Neural progenitor cell (in vitro differentiated cells): ENCODE measurements around the gene OR2A42.
"Not testable (repeated sequence)": the region's sequence is repeated elsewhere in the genome, so short reads cannot be mapped to it uniquely, and the experiment has no call there.

Experiments
- CTCF ChIP-seq: fragments of 200-600 bp; sonication (generic); IDR thresholded peaks from 2 replicates; pipeline ENCODE4 v1.5.1; 2017; ENCODE audit warnings: antibody characterized with exemption, mild to moderate bottlenecking
- EZH2 ChIP-seq: fragments of 200-600 bp; sonication (generic); IDR thresholded peaks from 2 replicates; pipeline ENCODE4 v1.6.1; 2017; ENCODE audit warnings: antibody characterized with exemption, mild to moderate bottlenecking, moderate library complexity
- EZH2phosphoT487 ChIP-seq: fragments of 200-600 bp; sonication (generic); IDR thresholded peaks from 2 replicates; pipeline ENCODE4 v1.6.1; 2017; ENCODE audit warnings: antibody characterized with exemption

DNA sequence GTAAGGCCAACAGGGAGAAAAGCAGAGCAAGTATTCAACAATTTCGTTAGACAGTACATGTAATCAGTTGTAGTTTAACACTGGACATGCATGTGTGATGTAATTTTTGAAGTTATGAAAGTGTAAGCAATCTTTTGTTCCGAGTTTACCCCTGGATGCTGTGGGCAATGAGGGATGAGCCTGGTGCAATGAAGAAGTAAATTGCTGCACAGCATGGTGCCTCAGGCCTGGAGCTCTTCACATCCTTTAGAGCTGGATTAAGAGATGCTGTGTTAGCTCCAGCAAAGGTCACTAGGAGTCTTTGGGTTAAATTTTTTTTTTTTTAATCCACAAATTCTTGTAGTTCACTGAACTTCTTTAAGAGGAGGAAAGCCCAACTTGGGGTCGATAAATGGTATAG is 36.3 kb downstream of the OR2A42 start:
- not testable (repeated sequence) for TF ChIP-seq CTCF, EZH2, EZH2phosphoT487
